SK-N-SH (cell line): ENCODE measurements around the gene AMMECR1L.
"Not testable (repeated sequence)": the region's sequence is repeated elsewhere in the genome, so short reads cannot be mapped to it uniquely, and the experiment has no call there.

ENCODE experiments used
- CHD2 ChIP-seq: fragments of 150-350 bp; IDR thresholded peaks from 2 replicates; pipeline ENCODE4 v1.6.1; 2018; ENCODE audit warnings: low read length; ENCODE audit not compliant: partially characterized antibody
- ELF1 ChIP-seq: IDR thresholded peaks from 2 replicates; pipeline ENCODE4 v1.4.0; 2012
- EP300 ChIP-seq, 2 experiments: IDR thresholded peaks; 2 replicates each; pipeline versions ENCODE4 v1.4.0 to v1.6.1; 2012; ENCODE audit warnings: borderline replicate concordance in 1 of 2, low read depth in 1 of 2, low read length in 1 of 2
- EZH2phosphoT487 ChIP-seq: fragments of 200-600 bp; sonication (generic); IDR thresholded peaks from 2 replicates; pipeline ENCODE4 v1.6.1; 2017; ENCODE audit warnings: low read depth, mixed run types, mild to moderate bottlenecking, antibody characterized with exemption, moderate library complexity, borderline replicate concordance
- GABPA ChIP-seq: IDR thresholded peaks from 2 replicates; pipeline ENCODE4 v1.4.0; 2012; ENCODE audit warnings: low read depth, mild to moderate bottlenecking
- MAX ChIP-seq: IDR thresholded peaks from 2 replicates; pipeline ENCODE4 v1.4.0; 2012; ENCODE audit warnings: low read depth
- MEF2A ChIP-seq: IDR thresholded peaks from 2 replicates; pipeline ENCODE4 v1.4.0; 2012; ENCODE audit warnings: low read depth, borderline replicate concordance
- MXI1 ChIP-seq: IDR thresholded peaks from 2 replicates; pipeline ENCODE4 v1.6.1; 2012; ENCODE audit warnings: mild to moderate bottlenecking, low read depth, low read length, improper control_type of control experiment
- RAD21 ChIP-seq: IDR thresholded peaks from 2 replicates; pipeline ENCODE4 v1.6.1; 2012; ENCODE audit warnings: mild to moderate bottlenecking, low read length
- RFX5 ChIP-seq: IDR thresholded peaks from 2 replicates; pipeline ENCODE4 v1.6.1; 2012; ENCODE audit warnings: mild to moderate bottlenecking, improper control_type of control experiment, low read length
- RXRA ChIP-seq: IDR thresholded peaks from 2 replicates; pipeline ENCODE4 v1.4.0; 2012; ENCODE audit warnings: low read depth, mild to moderate bottlenecking, borderline replicate concordance
- YY1 ChIP-seq: IDR thresholded peaks from 2 replicates; pipeline ENCODE4 v1.4.0; 2012; ENCODE audit warnings: low read depth, mild to moderate bottlenecking
- TF ChIP-seq, protein P1 (sequence below): fragments of 200-600 bp; sonication (generic); IDR thresholded peaks from 2 replicates; pipeline ENCODE4 v1.6.1; 2017; ENCODE audit warnings: antibody characterized with exemption, mild to moderate bottlenecking, moderate library complexity

DNA sequence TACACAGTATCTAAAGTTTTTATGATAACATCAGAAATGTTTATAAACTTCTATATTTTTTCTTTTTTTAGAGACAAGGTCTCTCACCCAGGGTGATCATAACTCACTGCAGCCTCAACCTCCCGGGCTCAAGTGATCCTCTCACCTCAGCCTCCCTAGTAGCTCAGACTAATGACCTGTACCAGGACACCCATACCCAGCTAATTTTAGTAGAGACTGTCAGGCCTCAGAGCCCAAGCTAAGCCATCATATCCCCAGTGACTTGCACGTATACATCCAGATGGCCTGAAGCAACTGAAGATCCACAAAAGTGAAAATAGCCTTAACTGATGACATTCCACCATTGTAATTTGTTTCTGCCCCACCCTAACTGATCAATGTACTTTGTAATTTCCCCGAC is 73.3 kb downstream of the AMMECR1L start:
- TF ChIP-seq, protein P1, sequence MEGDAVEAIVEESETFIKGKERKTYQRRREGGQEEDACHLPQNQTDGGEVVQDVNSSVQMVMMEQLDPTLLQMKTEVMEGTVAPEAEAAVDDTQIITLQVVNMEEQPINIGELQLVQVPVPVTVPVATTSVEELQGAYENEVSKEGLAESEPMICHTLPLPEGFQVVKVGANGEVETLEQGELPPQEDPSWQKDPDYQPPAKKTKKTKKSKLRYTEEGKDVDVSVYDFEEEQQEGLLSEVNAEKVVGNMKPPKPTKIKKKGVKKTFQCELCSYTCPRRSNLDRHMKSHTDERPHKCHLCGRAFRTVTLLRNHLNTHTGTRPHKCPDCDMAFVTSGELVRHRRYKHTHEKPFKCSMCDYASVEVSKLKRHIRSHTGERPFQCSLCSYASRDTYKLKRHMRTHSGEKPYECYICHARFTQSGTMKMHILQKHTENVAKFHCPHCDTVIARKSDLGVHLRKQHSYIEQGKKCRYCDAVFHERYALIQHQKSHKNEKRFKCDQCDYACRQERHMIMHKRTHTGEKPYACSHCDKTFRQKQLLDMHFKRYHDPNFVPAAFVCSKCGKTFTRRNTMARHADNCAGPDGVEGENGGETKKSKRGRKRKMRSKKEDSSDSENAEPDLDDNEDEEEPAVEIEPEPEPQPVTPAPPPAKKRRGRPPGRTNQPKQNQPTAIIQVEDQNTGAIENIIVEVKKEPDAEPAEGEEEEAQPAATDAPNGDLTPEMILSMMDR, result not testable (repeated sequence)
- TF ChIP-seq MEF2A; EP300 (IDR thresholded peaks at IDR 0.05; ENCODE audit: borderline replicate concordance in 1 of 2, low read depth in 1 of 2, low read length in 1 of 2); RXRA; MAX; MXI1; RFX5; YY1; ELF1; EZH2phosphoT487; CHD2; GABPA; RAD21: not testable (repeated sequence)
